HCT116 (cell line): ENCODE data around the gene AGBL3. TPM values are rescaled to one million over a fixed set of nuclear protein-coding genes. Genes with fewer than 3 reads are reported as not detected.

Source experiments
- ATAC-seq: fragments of 200-7000 bp; cut with Tn5 transposase; 2 replicates; pipeline ENCODE4 v1.9.1; 2020; ENCODE audit warnings: mild to moderate bottlenecking, moderate library complexity
- BruUV-seq: library from RNA; stranded (reverse); fragments of 400-500 nt; replicated peaks from 2 replicates; lab custom pipeline; 2021; lab: Mats Ljungman, UMichigan
- CTCF ChIA-PET: fragments of 300-600 bp; sonication (Branson Sonifier 250); formaldehyde crosslinking; loops from one replicate; lab custom pipeline; 2021; ENCODE audit warnings: antibody characterized with exemption; lab: Charles Lee
- POLR2A ChIA-PET: fragments of 300-600, 350-600 bp; sonication (Branson Sonifier 250); formaldehyde crosslinking; loops from one replicate; lab custom pipeline; 2021; ENCODE audit warnings: antibody characterized with exemption; lab: Charles Lee
- RAD21 ChIA-PET, 2 experiments: fragments of 300-600 bp; sonication (Branson Sonifier 250); formaldehyde crosslinking; loops; one replicate each; lab custom pipeline; 2023; ENCODE audit warnings: low total read pairs in 2 of 2; ENCODE audit not compliant: uncharacterized antibody in 2 of 2, unreplicated experiment in 2 of 2, low non-redundant PET in 1 of 2; lab: Charles Lee
- DNase-seq: peaks from one replicate; pipeline ENCODE4 v3.0.0-alpha.2; 2010; ENCODE audit warnings: low read depth, low spot score
- H2AFZ ChIP-seq: fragments of 200-600 bp; shearing (Covaris generic), sonication (generic); 2 replicates; pipeline ENCODE4 v1.6.1; 2017; ENCODE audit warnings: low read depth, mixed run types, mixed read lengths, antibody characterized with exemption, low read length; ENCODE audit not compliant: poor library complexity, severe bottlenecking
- H3K27ac ChIP-seq: 2 replicates; pipeline ENCODE4 v1.5.1; 2012; ENCODE audit warnings: low read depth, low read length
- H3K27me3 ChIP-seq: fragments of 200-600 bp; sonication (generic); 2 replicates; pipeline ENCODE4 v1.6.1; 2016; ENCODE audit warnings: mixed run types, low read length, mixed read lengths; ENCODE audit not compliant: insufficient read depth
- H3K36me3 ChIP-seq, 2 experiments: fragments of 200-500 bp in 1 of 2; fragments of 200-600 bp in 1 of 2; sonication (Bioruptor generic) in 1 of 2; sonication (generic) in 1 of 2; 2 replicates each; pipeline versions ENCODE4 v1.5.1 to v1.6.1; 2014 to 2016; ENCODE audit warnings: low read length in 2 of 2, inconsistent platforms in 1 of 2, mixed read lengths in 1 of 2, mixed run types in 1 of 2; ENCODE audit not compliant: insufficient read depth in 2 of 2, control insufficient read depth in 1 of 2
- H3K4me1 ChIP-seq, 2 experiments: fragments of 200-600 bp in 1 of 2; sonication (generic) in 1 of 2; 2 replicates each; pipeline versions ENCODE4 v1.5.1 to v1.6.1; 2012 to 2017; ENCODE audit warnings: low read length in 2 of 2, inconsistent platforms in 1 of 2, mild to moderate bottlenecking in 1 of 2, mixed read lengths in 1 of 2, mixed run types in 1 of 2, moderate library complexity in 1 of 2; ENCODE audit not compliant: insufficient read depth in 2 of 2, control insufficient read depth in 1 of 2
- H3K4me2 ChIP-seq: fragments of 200-600 bp; sonication (generic); 2 replicates; pipeline ENCODE4 v1.6.1; 2017; ENCODE audit warnings: mixed run types, low read length, mixed read lengths
- H3K4me3 ChIP-seq, 2 experiments: fragments of 200-600 bp in 1 of 2; sonication (generic) in 1 of 2; replicated peaks in 1 of 2; 2 replicates each; pipeline ENCODE4 v1.5.1; 2011 to 2016; ENCODE audit warnings: low read length in 2 of 2, control low read depth in 1 of 2, low read depth in 1 of 2, mild to moderate bottlenecking in 1 of 2, mixed read lengths in 1 of 2, mixed run types in 1 of 2
- H3K79me2 ChIP-seq: fragments of 200-600 bp; sonication (generic); 2 replicates; pipeline ENCODE4 v1.6.1; 2017; ENCODE audit warnings: mild to moderate bottlenecking, mixed run types, low read length, moderate library complexity, mixed read lengths; ENCODE audit not compliant: insufficient read depth
- H3K9ac ChIP-seq: fragments of 200-600 bp; sonication (generic); 2 replicates; pipeline ENCODE4 v1.6.1; 2016; ENCODE audit warnings: low read length, mixed read lengths
- H3K9me2 ChIP-seq: fragments of 200-600 bp; sonication (generic), shearing (Covaris generic); 2 replicates; pipeline ENCODE4 v1.6.1; 2017; ENCODE audit warnings: mixed run types, mild to moderate bottlenecking, moderate library complexity; ENCODE audit not compliant: insufficient read depth
- H3K9me3 ChIP-seq, 2 experiments: fragments of 200-500 bp in 1 of 2; fragments of 200-600 bp in 1 of 2; sonication (Bioruptor generic) in 1 of 2; sonication (generic) in 1 of 2; 2 replicates each; pipeline ENCODE4 v1.6.1; 2014 to 2017; ENCODE audit warnings: low read length in 2 of 2, mixed read lengths in 2 of 2, inconsistent platforms in 1 of 2, low read depth in 1 of 2, mild to moderate bottlenecking in 1 of 2, mixed run types in 1 of 2, moderate library complexity in 1 of 2; ENCODE audit not compliant: control insufficient read depth in 1 of 2, insufficient read depth in 1 of 2
- H4K20me1 ChIP-seq: fragments of 200-600 bp; sonication (generic), shearing (Covaris generic); 2 replicates; pipeline ENCODE4 v1.6.1; 2017; ENCODE audit warnings: mixed run types, mild to moderate bottlenecking, moderate library complexity; ENCODE audit not compliant: insufficient read depth
- CBX3 ChIP-seq: IDR thresholded peaks from 2 replicates; pipeline ENCODE4 v1.6.1; 2012; ENCODE audit warnings: low read depth
- CEBPB ChIP-seq: IDR thresholded peaks from 2 replicates; pipeline ENCODE4 v1.6.1; 2012; ENCODE audit warnings: low read depth
- EGR1 ChIP-seq: IDR thresholded peaks from 2 replicates; pipeline ENCODE4 v1.6.1; 2012; ENCODE audit warnings: low read depth
- ELF1 ChIP-seq: IDR thresholded peaks from 2 replicates; pipeline ENCODE4 v1.6.1; 2012; ENCODE audit warnings: low read depth, borderline replicate concordance
- EZH2 ChIP-seq: fragments of 200-600 bp; sonication (generic); IDR thresholded peaks from 2 replicates; pipeline ENCODE4 v1.6.1; 2017; ENCODE audit warnings: antibody characterized with exemption, mixed run types
- FOSL1 ChIP-seq: IDR thresholded peaks from 2 replicates; pipeline ENCODE4 v1.6.1; 2012; ENCODE audit warnings: low read depth
- POLR2AphosphoS5 ChIP-seq: IDR thresholded peaks from 2 replicates; pipeline ENCODE4 v1.6.1; 2011; ENCODE audit warnings: mild to moderate bottlenecking, low read depth, low read length, moderate library complexity
- RAD21 ChIP-seq: IDR thresholded peaks from 2 replicates; pipeline ENCODE4 v1.6.1; 2012; ENCODE audit warnings: low read depth, mild to moderate bottlenecking
- SIN3A ChIP-seq: IDR thresholded peaks from 2 replicates; pipeline ENCODE4 v1.6.1; 2012; ENCODE audit warnings: low read depth
- SRF ChIP-seq: IDR thresholded peaks from 2 replicates; pipeline ENCODE4 v1.6.1; 2012; ENCODE audit warnings: low read depth
- TCF7L2 ChIP-seq: IDR thresholded peaks from 2 replicates; pipeline ENCODE4 v1.7.0; 2011; ENCODE audit warnings: borderline replicate concordance, inconsistent platforms; ENCODE audit not compliant: insufficient read depth, insufficient read length; ENCODE audit errors: extremely low read depth
- YY1 ChIP-seq: IDR thresholded peaks from 2 replicates; pipeline ENCODE4 v1.6.1; 2011; ENCODE audit warnings: low read length, low read depth, moderate library complexity, mild to moderate bottlenecking; ENCODE audit not compliant: insufficient replicate concordance; ENCODE audit errors: extremely low read depth
- ZBTB33 ChIP-seq: IDR thresholded peaks from 2 replicates; pipeline ENCODE4 v1.6.1; 2011; ENCODE audit warnings: mild to moderate bottlenecking, low read length, moderate library complexity; ENCODE audit not compliant: insufficient replicate concordance; ENCODE audit errors: extremely low read depth
- ZFX ChIP-seq: fragments of 450-650 bp; IDR thresholded peaks from 2 replicates; pipeline ENCODE4 v1.6.1; 2017
- ZNF274 ChIP-seq: fragments of 200-500 bp; sonication (Bioruptor generic); IDR thresholded peaks from 2 replicates; pipeline ENCODE4 v1.6.1; 2014; ENCODE audit warnings: mild to moderate bottlenecking, low read depth, low read length, inconsistent platforms
- intact Hi-C: fragments of 100-400 bp; cut with micrococcal nuclease; formaldehyde crosslinking; loops from 2 replicates; pipeline ENCODE4 v1.10.0; 2022
- total RNA-seq: library from RNA; stranded (reverse); gene quantifications from one replicate; pipeline ENCODE4 v1.2.1, GENCODE V29; 2021; ENCODE audit not compliant: unreplicated experiment
- TF ChIP-seq, protein P1 (sequence below): IDR thresholded peaks from 2 replicates; pipeline ENCODE4 v1.6.1; 2012

The AGBL3 gene
- total RNA-seq, 1 experiment from 2014 or later = 1.9 TPM

- TF ChIP-seq, protein P1, sequence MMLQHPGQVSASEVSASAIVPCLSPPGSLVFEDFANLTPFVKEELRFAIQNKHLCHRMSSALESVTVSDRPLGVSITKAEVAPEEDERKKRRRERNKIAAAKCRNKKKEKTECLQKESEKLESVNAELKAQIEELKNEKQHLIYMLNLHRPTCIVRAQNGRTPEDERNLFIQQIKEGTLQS = no peak
- TF ChIP-seq CBX3 (no peak), YY1 (no peak), ELF1 (no peak), SRF (no peak)
Observed at GRCh38 chr7:134938141-134938540, 48.2 kb upstream of the AGBL3 start (continued).

DNA sequence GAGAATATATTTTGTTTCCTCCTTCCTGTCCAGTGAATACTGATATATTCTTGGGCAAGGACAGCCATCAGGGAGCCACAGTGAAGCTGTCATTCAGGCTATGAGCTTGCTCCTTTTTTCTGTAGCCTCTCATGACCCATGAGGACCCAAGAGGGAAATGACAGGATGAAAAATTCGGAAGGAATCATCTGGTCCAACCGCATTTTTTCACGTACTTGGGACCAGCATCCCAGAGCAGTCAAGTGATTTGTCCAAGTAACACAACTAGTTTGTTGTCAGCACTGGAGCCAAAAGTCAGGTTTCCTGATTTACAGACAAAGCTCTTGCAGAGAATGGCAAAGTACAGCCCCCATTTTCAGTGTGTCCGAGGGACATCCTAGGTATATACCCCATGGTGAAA, 47.2 kb upstream of the AGBL3 start:
- Histone ChIP-seq H4K20me1 (no peaks in the 10 kb centered on the region), H3K36me3 (peaks cover 2 to 8% of the 10 kb centered on the region in 2 experiments; a peak in 2 of 4 replicates)
- intact Hi-C loops = no loop called here
- TF ChIP-seq SIN3A = no peak
- TF ChIP-seq ZNF274 = no peak
- no peak for TF ChIP-seq EGR1
- TF ChIP-seq, protein P1 = no peak
- no peak for TF ChIP-seq EZH2
- no peak for TF ChIP-seq RAD21
- TF ChIP-seq ZBTB33 = no peak
- no peak for TF ChIP-seq POLR2AphosphoS5
- TF ChIP-seq FOSL1 = no peak
- TF ChIP-seq CEBPB = no peak
- TF ChIP-seq YY1 = no peak
- no peak for TF ChIP-seq TCF7L2
- TF ChIP-seq ZFX = no peak
- TF ChIP-seq, all 23 proteins: peak for 0
- DNase-seq = no peak
- Histone ChIP-seq H3K4me3 (no peak overlapping the region), H2AFZ (no peak overlapping the region), H3K27ac (no peak overlapping the region), H3K9ac (no peak overlapping the region), H3K4me2 (no peak overlapping the region), H3K27me3 (no peaks in the 10 kb centered on the region), H3K9me3 (no peaks in the 10 kb centered on the region), H3K4me1 (no peaks in the 10 kb centered on the region), H3K9me2 (no peaks in the 10 kb centered on the region), H3K79me2 (no peaks in the 10 kb centered on the region)
- CTCF ChIA-PET = no interaction called here
- BruUV-seq = no TSS peak
- POLR2A ChIA-PET = no interaction called here
- RAD21 ChIA-PET = no interaction called here
- no peak for ATAC-seq
